K562 (cell line): ENCODE data around the gene ADARB2.

Experiments used
- BRF1 ChIP-seq: IDR thresholded peaks from 3 replicates; pipeline ENCODE4 v1.6.1; 2011; ENCODE audit warnings: borderline replicate concordance, mild to moderate bottlenecking; ENCODE audit not compliant: insufficient read length; ENCODE audit errors: extremely low read depth
- EZH2 ChIP-seq: IDR thresholded peaks from 2 replicates; pipeline ENCODE4 v1.6.1; 2012; ENCODE audit warnings: low read depth, mild to moderate bottlenecking, inconsistent platforms, low read length, borderline replicate concordance
- FOXJ3 ChIP-seq: sonication (generic); formaldehyde crosslinking; IDR thresholded peaks from 2 replicates; pipeline ENCODE4 v1.4.0; 2020; ENCODE audit warnings: mild to moderate bottlenecking, missing genetic modification reagents
- JUN ChIP-seq, 2 experiments: sonication (generic) in 1 of 2; formaldehyde crosslinking in 1 of 2; IDR thresholded peaks; 2 replicates each; pipeline versions ENCODE4 v1.6.1 to v1.8.0; 2012 to 2022; ENCODE audit warnings: borderline replicate concordance in 2 of 2, mild to moderate bottlenecking in 2 of 2, improper control_type of control experiment in 1 of 2, low read depth in 1 of 2, low read length in 1 of 2, missing genetic modification reagents in 1 of 2
- NR1H2 ChIP-seq: sonication (generic); formaldehyde crosslinking; IDR thresholded peaks from 2 replicates; pipeline ENCODE4 v1.4.0; 2020; ENCODE audit warnings: mild to moderate bottlenecking, missing genetic modification reagents
- POLR2AphosphoS5 ChIP-seq: IDR thresholded peaks from 2 replicates; pipeline ENCODE4 v1.6.1; 2011; ENCODE audit warnings: mild to moderate bottlenecking, low read depth, low read length, moderate library complexity; ENCODE audit not compliant: control insufficient read depth, insufficient read depth
- SMAD2 ChIP-seq: fragments of 150-350 bp; IDR thresholded peaks from 2 replicates; pipeline ENCODE4 v1.6.1; 2014; ENCODE audit warnings: low read depth, mild to moderate bottlenecking, low read length
- ZZZ3 ChIP-seq: fragments of 450-650 bp; IDR thresholded peaks from 2 replicates; pipeline ENCODE4 v1.6.1; 2016; ENCODE audit warnings: antibody characterized with exemption, mild to moderate bottlenecking, moderate library complexity
- TF ChIP-seq, protein P1 (sequence below): fragments of 450-650 bp; IDR thresholded peaks from 2 replicates; pipeline ENCODE4 v1.7.1; 2018; ENCODE audit warnings: mild to moderate bottlenecking, low read depth; ENCODE audit not compliant: partially characterized antibody
- TF ChIP-seq, protein P2 (sequence below): fragments of 250-450 bp; sonication (Bioruptor Pico); IDR thresholded peaks from 2 replicates; pipeline ENCODE4 v1.5.0; 2022; ENCODE audit warnings: mild to moderate bottlenecking
- TF ChIP-seq, protein P3 (sequence below): sonication (generic); formaldehyde crosslinking; IDR thresholded peaks from 2 replicates; pipeline ENCODE4 v1.9.0; 2022; ENCODE audit warnings: mild to moderate bottlenecking, missing genetic modification reagents
- TF ChIP-seq, protein P4 (sequence below), 3 experiments: IDR thresholded peaks in 2 of 3; conservative IDR thresholded peaks in 1 of 3; 2 replicates each; pipeline ENCODE4 v1.5.1; 2011 to 2012; ENCODE audit warnings: low read length in 3 of 3, mild to moderate bottlenecking in 3 of 3, control low read depth in 2 of 3, improper control_type of control experiment in 1 of 3, inconsistent platforms in 1 of 3, low read depth in 1 of 3, mixed read lengths in 1 of 3, moderate library complexity in 1 of 3; ENCODE audit not compliant: insufficient read depth in 2 of 3

DNA sequence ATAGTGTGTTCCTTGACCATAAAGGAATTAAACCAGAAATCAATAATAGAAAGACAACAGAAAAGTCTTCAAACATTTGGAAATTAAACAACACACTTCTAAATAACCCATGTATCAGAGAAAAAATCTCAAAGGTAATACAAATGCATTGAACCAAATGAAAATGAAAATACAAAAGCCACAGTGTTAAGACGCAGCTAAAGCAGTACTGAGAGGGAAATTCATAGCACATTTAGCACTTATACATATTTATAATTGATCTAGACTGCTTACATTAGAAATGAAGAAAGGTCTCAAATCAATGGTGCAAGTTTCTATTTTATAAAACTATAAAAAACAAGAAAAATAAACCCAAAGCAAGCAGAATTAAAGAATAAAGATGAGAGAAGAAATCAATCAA, 306.1 kb downstream of the ADARB2 start:
- TF ChIP-seq, protein P1, sequence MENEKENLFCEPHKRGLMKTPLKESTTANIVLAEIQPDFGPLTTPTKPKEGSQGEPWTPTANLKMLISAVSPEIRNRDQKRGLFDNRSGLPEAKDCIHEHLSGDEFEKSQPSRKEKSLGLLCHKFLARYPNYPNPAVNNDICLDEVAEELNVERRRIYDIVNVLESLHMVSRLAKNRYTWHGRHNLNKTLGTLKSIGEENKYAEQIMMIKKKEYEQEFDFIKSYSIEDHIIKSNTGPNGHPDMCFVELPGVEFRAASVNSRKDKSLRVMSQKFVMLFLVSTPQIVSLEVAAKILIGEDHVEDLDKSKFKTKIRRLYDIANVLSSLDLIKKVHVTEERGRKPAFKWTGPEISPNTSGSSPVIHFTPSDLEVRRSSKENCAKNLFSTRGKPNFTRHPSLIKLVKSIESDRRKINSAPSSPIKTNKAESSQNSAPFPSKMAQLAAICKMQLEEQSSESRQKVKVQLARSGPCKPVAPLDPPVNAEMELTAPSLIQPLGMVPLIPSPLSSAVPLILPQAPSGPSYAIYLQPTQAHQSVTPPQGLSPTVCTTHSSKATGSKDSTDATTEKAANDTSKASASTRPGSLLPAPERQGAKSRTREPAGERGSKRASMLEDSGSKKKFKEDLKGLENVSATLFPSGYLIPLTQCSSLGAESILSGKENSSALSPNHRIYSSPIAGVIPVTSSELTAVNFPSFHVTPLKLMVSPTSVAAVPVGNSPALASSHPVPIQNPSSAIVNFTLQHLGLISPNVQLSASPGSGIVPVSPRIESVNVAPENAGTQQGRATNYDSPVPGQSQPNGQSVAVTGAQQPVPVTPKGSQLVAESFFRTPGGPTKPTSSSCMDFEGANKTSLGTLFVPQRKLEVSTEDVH = no peak
- TF ChIP-seq ZZZ3 = no peak
- TF ChIP-seq, protein P2, sequence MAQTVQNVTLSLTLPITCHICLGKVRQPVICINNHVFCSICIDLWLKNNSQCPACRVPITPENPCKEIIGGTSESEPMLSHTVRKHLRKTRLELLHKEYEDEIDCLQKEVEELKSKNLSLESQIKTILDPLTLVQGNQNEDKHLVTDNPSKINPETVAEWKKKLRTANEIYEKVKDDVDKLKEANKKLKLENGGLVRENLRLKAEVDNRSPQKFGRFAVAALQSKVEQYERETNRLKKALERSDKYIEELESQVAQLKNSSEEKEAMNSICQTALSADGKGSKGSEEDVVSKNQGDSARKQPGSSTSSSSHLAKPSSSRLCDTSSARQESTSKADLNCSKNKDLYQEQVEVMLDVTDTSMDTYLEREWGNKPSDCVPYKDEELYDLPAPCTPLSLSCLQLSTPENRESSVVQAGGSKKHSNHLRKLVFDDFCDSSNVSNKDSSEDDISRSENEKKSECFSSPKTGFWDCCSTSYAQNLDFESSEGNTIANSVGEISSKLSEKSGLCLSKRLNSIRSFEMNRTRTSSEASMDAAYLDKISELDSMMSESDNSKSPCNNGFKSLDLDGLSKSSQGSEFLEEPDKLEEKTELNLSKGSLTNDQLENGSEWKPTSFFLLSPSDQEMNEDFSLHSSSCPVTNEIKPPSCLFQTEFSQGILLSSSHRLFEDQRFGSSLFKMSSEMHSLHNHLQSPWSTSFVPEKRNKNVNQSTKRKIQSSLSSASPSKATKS (CRISPR knock-in tag) = no peak
- TF ChIP-seq, protein P3, sequence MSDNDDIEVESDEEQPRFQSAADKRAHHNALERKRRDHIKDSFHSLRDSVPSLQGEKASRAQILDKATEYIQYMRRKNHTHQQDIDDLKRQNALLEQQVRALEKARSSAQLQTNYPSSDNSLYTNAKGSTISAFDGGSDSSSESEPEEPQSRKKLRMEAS (CRISPR knock-in tag) = no peak
- TF ChIP-seq, protein P4, sequence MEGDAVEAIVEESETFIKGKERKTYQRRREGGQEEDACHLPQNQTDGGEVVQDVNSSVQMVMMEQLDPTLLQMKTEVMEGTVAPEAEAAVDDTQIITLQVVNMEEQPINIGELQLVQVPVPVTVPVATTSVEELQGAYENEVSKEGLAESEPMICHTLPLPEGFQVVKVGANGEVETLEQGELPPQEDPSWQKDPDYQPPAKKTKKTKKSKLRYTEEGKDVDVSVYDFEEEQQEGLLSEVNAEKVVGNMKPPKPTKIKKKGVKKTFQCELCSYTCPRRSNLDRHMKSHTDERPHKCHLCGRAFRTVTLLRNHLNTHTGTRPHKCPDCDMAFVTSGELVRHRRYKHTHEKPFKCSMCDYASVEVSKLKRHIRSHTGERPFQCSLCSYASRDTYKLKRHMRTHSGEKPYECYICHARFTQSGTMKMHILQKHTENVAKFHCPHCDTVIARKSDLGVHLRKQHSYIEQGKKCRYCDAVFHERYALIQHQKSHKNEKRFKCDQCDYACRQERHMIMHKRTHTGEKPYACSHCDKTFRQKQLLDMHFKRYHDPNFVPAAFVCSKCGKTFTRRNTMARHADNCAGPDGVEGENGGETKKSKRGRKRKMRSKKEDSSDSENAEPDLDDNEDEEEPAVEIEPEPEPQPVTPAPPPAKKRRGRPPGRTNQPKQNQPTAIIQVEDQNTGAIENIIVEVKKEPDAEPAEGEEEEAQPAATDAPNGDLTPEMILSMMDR (IDR thresholded peaks at IDR 0.05 in 2 of 3, conservative IDR thresholded peaks at IDR 0.05 in 1 of 3; ENCODE audit: insufficient read depth in 2 of 3, low read depth in 1 of 3, low read length in 3 of 3) = no peak
- TF ChIP-seq SMAD2 = no peak
- TF ChIP-seq EZH2 = no peak
- TF ChIP-seq POLR2AphosphoS5 = no peak
- no peak for TF ChIP-seq FOXJ3 (CRISPR knock-in tag)
- TF ChIP-seq NR1H2 (CRISPR knock-in tag) = no peak
- no peak for TF ChIP-seq BRF1
- no peak for TF ChIP-seq JUN (IDR thresholded peaks at IDR 0.05; ENCODE audit: borderline replicate concordance, low read depth, low read length)
- TF ChIP-seq JUN (CRISPR knock-in tag; IDR thresholded peaks at IDR 0.05; ENCODE audit: borderline replicate concordance) = no peak
